Amygdala (tissue), 56 donors: ENCODE results near the gene AFP.

Experiments
- DNase-seq, 56 donors: peaks; one replicate each; lab custom pipeline; 2025; lab: John Stamatoyannopoulos, UW

Gene AFP

GRCh38 chr4:73413294-73413755 is 22.7 kb upstream of the AFP start:
- no peak for DNase-seq

DNA sequence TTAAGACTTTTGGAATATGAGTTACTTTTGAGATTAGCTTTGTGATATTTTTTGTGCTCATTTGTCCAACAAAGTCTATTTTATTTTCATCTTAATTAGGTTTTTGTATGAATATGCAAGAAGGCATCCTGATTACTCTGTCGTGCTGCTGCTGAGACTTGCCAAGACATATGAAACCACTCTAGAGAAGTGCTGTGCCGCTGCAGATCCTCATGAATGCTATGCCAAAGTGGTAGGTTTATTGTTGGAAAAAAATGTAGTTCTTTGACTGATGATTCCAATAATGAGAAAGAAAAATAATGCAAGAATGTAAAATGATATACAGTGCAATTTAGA is 21.1 kb upstream of the AFP start:
- DNase-seq: no peak

DNA sequence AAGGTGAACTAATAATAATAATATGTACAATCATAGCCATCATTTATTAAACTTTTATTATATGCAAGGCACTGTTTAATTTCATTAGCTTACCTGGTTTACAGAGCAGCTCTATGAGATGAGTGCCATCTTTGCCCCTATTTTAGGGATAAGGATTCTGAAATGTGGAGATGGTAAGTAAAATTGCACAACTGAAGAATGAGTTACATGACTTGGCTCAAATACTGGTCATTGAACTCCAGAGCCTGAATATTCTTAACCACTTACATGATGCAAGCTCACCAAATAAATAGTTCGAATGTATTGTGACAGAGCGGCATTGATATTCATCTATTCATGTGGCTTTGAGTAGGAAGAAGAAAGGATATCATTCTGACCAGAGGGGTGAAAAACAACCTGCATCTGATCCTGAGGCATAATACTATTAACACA is 20.2 kb upstream of the AFP start:
- DNase-seq: no peak

DNA sequence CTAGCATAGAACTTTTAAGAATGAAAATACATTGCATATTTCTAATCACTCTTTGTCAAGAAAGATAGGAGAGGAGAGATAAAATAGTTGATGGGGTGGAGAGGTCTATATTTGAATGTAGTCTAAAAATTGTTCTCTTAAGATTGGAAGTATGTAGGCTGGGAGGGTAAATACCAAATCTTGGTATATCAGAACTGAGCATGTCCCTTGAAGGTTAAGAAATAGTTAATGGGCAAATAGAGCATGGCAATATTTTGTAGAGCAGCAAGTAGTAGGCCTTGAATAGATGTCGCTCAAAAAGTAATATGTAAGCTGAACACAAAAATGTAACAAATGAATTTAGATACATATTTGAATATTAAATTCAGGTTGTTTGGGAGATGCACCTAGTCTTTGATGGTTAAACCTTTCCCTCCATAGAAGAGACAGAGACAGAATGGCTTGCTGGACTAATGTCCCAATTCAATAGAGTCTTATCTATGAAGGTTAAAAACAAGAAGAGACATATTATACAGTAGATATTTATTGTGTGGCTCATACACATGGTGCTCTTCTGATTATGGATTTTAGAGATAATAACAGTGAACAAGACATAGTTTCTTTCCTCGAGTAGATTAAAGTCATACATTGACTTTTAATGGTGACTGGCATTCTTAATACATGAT is 19.5 kb upstream of the AFP start:
- no peak for DNase-seq

DNA sequence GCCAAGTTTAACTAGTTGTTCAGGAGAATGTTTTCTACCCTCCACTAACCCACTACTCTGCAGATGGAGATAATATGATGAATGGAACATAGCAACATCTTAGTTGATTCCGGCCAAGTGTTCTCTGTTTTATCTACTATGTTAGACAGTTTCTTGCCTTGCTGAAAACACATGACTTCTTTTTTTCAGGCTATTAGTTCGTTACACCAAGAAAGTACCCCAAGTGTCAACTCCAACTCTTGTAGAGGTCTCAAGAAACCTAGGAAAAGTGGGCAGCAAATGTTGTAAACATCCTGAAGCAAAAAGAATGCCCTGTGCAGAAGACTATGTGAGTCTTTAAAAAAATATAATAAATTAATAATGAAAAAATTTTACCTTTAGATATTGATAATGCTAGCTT is 18.7 kb upstream of the AFP start:
- no peak for DNase-seq

DNA sequence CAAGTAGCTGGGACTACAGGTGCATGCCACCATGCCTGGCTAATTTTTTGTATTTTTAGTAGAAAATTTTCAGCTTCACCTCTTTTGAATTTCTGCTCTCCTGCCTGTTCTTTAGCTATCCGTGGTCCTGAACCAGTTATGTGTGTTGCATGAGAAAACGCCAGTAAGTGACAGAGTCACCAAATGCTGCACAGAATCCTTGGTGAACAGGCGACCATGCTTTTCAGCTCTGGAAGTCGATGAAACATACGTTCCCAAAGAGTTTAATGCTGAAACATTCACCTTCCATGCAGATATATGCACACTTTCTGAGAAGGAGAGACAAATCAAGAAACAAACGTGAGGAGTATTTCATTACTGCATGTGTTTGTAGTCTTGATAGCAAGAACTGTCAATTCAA is 18.0 kb upstream of the AFP start:
- DNase-seq: no peak

DNA sequence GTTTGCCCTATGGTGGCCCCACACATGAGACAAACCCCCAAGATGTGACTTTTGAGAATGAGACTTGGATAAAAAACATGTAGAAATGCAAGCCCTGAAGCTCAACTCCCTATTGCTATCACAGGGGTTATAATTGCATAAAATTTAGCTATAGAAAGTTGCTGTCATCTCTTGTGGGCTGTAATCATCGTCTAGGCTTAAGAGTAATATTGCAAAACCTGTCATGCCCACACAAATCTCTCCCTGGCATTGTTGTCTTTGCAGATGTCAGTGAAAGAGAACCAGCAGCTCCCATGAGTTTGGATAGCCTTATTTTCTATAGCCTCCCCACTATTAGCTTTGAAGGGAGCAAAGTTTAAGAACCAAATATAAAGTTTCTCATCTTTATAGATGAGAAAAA is 17.3 kb upstream of the AFP start:
- no peak for DNase-seq

DNA sequence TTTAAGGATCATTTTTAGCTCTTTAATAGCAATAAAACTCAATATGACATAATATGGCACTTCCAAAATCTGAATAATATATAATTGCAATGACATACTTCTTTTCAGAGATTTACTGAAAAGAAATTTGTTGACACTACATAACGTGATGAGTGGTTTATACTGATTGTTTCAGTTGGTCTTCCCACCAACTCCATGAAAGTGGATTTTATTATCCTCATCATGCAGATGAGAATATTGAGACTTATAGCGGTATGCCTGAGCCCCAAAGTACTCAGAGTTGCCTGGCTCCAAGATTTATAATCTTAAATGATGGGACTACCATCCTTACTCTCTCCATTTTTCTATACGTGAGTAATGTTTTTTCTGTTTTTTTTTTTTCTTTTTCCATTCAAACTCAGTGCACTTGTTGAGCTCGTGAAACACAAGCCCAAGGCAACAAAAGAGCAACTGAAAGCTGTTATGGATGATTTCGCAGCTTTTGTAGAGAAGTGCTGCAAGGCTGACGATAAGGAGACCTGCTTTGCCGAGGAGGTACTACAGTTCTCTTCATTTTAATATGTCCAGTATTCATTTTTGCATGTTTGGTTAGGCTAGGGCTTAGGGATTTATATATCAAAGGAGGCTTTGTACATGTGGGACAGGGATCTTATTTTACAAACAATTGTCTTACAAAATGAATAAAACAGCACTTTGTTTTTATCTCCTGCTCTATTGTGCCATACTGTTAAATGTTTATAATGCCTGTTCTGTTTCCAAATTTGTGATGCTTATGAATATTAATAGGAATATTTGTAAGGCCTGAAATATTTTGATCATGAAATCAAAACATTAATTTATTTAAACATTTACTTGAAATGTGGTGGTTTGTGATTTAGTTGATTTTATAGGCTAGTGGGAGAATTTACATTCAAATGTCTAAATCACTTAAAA is 16.6 kb upstream of the AFP start:
- DNase-seq: no peak

DNA sequence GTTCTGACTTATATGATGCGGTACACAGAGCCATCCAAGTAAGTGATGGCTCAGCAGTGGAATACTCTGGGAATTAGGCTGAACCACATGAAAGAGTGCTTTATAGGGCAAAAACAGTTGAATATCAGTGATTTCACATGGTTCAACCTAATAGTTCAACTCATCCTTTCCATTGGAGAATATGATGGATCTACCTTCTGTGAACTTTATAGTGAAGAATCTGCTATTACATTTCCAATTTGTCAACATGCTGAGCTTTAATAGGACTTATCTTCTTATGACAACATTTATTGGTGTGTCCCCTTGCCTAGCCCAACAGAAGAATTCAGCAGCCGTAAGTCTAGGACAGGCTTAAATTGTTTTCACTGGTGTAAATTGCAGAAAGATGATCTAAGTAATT is 15.4 kb upstream of the AFP start:
- DNase-seq: no peak

DNA sequence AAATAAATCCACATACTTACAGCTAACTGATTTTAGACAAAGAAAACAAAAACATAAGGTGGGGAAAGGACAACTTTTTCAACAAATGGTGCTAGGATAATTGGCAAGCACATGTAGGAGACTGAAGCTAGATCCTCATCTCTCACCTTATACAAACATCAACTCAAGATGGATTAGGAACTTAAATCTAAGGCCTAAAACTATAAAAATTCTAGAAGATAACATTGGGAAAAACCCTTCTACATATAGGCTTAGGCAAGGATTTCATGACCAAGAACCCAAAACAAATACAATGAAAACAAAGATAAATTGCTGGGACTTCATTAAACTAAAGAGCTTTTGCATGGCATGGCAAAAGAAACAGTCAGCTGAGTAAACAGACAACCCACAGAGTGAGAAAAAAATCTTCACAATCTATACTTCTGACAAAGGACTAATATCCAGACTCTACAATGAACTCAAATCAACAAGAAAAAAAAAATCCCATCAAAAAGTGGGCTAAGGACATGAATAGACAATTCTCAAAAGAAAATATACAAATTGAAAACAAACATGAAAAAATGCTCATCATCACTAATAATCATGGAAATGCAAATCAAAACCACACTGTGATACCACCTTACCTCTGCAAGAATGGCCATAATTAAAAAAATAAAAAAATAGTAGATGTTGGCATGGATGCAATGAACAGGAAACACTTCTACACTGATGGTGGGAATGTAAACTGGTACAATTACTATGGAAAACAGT is 14.1 kb upstream of the AFP start:
- no peak for DNase-seq

- DNase-seq: no peak
Observed at GRCh38 chr4:73422458-73422752, 13.6 kb upstream of the AFP start.

- no peak for DNase-seq
Observed at GRCh38 chr4:73423184-73423583, 12.8 kb upstream of the AFP start.

DNA sequence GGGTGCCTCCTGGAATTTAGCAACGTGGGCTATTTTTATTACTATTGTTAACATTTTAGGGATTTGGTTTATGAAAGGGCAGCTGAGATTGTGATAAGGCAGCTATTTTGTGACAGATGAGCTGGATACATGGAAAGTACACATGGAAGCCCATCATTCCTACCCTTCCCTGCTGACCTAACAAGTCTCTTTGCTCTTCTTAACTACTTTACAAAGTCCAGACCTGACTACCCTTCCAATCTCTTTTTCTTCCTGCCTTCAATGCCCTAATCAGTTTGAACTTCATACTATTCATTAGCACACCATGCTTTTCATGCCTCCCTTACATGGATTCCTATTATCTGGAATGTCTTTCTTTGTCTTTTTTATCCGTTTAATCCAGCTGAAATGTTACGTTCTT is 9.4 kb upstream of the AFP start:
- no peak for DNase-seq

DNA sequence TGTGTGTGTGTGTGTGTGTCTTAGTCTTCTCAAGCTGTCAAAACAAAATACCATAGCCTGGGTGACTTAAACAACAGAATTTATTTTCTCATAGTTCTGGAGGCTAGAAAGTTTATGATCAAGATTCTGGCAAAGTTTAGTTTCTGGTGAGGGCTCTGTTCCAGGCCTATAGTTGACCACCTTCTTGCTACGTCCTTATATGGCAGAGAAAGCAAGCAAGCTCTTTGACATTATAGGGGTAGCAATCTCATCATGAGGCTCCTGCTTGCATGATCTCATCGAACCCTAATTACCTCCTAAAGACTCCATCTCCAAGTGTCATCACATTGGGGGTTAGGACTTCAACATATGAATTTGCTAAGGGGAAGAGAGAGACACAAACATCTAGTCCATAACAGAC is 6.9 kb upstream of the AFP start:
- no peak for DNase-seq

DNA sequence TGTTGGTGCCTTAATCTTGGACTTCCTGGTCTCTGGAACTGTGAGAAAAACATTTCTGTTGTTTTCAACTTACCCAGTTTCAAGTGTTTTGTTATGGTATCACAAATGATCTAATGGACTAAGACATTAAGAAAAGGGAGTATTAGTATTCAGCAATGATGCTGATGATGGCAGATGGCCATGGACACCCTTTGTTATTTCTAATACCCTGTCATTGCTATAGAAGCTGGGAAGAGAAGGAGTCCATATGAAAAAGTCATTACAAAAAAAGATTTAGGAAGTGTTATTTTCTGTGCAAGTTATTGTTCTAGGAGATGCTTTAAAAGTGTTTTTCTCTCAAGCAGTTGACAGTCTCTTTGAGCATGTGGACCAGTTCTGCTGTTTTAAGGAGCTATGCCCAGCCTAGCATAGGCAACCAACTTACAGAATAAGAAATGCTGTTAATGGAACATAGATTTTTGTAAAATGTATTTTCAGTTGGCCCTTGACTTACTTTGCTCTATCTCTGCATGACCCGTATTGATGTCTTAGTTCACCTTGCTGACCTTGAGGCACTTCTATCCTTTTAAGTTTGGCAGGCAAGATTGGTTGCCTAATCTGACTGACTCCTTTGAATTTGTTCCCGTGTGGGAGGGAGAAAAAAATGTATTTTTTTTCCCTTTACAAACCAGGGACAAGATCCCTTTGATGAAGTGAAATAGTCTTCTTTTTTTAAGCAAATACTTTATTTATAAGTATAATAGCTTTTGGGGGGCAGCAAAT is 6.0 kb upstream of the AFP start:
- DNase-seq: no peak

DNA sequence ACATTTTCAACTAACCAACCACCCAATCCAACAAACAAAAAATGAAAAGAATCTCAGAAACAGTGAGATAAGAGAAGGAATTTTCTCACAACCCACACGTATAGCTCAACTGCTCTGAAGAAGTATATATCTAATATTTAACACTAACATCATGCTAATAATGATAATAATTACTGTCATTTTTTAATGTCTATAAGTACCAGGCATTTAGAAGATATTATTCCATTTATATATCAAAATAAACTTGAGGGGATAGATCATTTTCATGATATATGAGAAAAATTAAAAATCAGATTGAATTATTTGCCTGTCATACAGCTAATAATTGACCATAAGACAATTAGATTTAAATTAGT is 4.2 kb upstream of the AFP start:
- no peak for DNase-seq

- no peak for DNase-seq
Observed at GRCh38 chr4:73432169-73433000, 3.6 kb upstream of the AFP start.

- DNase-seq: no peak
Observed at GRCh38 chr4:73433140-73433539, 2.9 kb upstream of the AFP start.

- DNase-seq: no peak
Observed at GRCh38 chr4:73434311-73434710, 1.7 kb upstream of the AFP start.
